Right lobe of liver (tissue), 6 donors: ENCODE measurements around the gene C1orf87. TPM values are rescaled to one million over a fixed set of nuclear protein-coding genes. Genes with fewer than 3 reads are reported as not detected.

Source experiments
- ATAC-seq, 4 donors: fragments of 200-7000 bp; cut with Tn5 transposase; one replicate each; pipeline ENCODE4 v1.9.1; 2020; ENCODE audit warnings: mild to moderate bottlenecking in 4 of 4, moderate library complexity in 4 of 4
- DNase-seq, 3 donors: peaks; one replicate each; pipeline ENCODE4 v3.0.0-alpha.2; 2020
- H3K27ac ChIP-seq, 3 donors: fragments of 200-600 bp; one replicate each; pipeline ENCODE4 v1.8.0; 2022
- H3K27me3 ChIP-seq, 2 donors: fragments of 200-600 bp; one replicate each; pipeline ENCODE4 v1.8.0; 2022
- H3K36me3 ChIP-seq, 4 donors: fragments of 200-600 bp; sonication (generic) in 1 of 4; one replicate each; pipeline versions ENCODE4 v1.5.1 to v1.8.0; 2017 to 2022; ENCODE audit warnings: control low read depth in 1 of 4
- H3K4me1 ChIP-seq, 4 donors: fragments of 200-600 bp; sonication (generic) in 1 of 4; one replicate each; pipeline versions ENCODE4 v1.5.1 to v1.8.0; 2017 to 2022; ENCODE audit warnings: control low read depth in 1 of 4
- H3K4me3 ChIP-seq, 3 donors: fragments of 200-600 bp; one replicate each; pipeline ENCODE4 v1.8.0; 2022
- H3K9me3 ChIP-seq, 4 donors: fragments of 200-600 bp; sonication (generic) in 1 of 4; one replicate each; pipeline versions ENCODE4 v1.5.1 to v1.8.0; 2017 to 2022; ENCODE audit warnings: control low read depth in 1 of 4
- POLR2A ChIP-seq: fragments of 450-650 bp; IDR thresholded peaks from one replicate; pipeline ENCODE4 v1.6.1; 2017; ENCODE audit warnings: antibody characterized with exemption, mild to moderate bottlenecking
- WGBS: methylation state at CpG from one replicate; pipeline ENCODE4 v1.1.6; 2018; ENCODE audit warnings: low coverage, low lambda C conversion rate; ENCODE audit not compliant: insufficient coverage; ENCODE audit errors: missing lambda C conversion rate; 5-methylcytosine and 5-hydroxymethylcytosine counted together
- intact Hi-C, 2 donors: fragments of 100-400 bp; cut with DNase I; formaldehyde crosslinking; loops; one replicate each; pipeline versions ENCODE4 v1.11.2 to v1.14.1; 2022
- total RNA-seq, 6 experiments: library from RNA; depleted of rRNA in 2 of 6; stranded (reverse); fragments of >200 nt in 2 of 6; fragmentation: NEBNext Ultra II Directional in 3 of 6; extraction: Animal tissue kit (Norgen Biotek cat#: 25700) in 3 of 6; gene quantifications; one replicate each; pipeline versions ENCODE4 v1.1.0 to v1.2.4, GENCODE V29; 2016 to 2023
- TF ChIP-seq, protein P1 (sequence below), 4 donors: fragments of 200-600 bp in 3 of 4; fragments of 450-650 bp in 1 of 4; IDR thresholded peaks; one replicate each; pipeline versions ENCODE4 v1.5.1 to v1.8.0; 2016 to 2022; ENCODE audit warnings: antibody characterized with exemption in 4 of 4, mild to moderate bottlenecking in 2 of 4
- donor health status: DM: no; HTN: yes; CAD: no.
- donor health status: DM: no; HTN: no; CAD: no.
- donor health status: DM: no; HTN: no; CAD: no.
- donor health status: DM: no; HTN: yes; CAD: no.
- donor health status: DM: no; HTN: yes; CAD: no.

Gene C1orf87
- total RNA-seq, 6 experiments from 2014 or later: not detected

DNA sequence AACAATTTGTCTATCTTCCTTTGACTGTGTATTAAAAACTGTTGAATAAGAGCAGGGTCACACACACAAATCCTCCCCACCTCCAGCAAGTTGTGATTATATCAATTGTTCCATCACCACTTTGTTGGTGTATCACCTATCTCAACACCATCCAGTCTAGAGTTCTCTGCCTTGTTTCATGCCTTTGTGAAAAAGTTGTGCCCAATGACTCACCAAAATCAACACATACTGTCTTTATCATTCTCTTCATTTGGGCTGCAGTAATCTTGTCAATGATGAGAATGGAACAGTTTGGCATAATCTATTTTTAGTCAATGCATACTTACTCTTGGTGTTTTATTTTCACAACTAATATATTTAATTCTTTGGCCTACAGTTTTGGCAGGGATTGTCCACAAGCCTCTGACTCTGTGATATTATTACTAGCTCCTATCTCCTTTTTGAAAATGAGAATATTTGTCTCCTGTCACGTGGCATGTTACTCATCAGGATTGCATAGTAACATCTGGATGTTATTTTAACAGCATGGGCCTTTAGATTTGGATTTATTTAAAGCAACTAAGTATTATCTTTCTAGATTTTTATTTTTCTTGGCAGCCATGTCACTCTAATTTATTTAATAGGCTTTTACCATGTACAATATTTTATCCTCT, 5.1 kb downstream of the C1orf87 start:
- ATAC-seq (no peak), DNase-seq (no peak)
- TF ChIP-seq, protein P1, sequence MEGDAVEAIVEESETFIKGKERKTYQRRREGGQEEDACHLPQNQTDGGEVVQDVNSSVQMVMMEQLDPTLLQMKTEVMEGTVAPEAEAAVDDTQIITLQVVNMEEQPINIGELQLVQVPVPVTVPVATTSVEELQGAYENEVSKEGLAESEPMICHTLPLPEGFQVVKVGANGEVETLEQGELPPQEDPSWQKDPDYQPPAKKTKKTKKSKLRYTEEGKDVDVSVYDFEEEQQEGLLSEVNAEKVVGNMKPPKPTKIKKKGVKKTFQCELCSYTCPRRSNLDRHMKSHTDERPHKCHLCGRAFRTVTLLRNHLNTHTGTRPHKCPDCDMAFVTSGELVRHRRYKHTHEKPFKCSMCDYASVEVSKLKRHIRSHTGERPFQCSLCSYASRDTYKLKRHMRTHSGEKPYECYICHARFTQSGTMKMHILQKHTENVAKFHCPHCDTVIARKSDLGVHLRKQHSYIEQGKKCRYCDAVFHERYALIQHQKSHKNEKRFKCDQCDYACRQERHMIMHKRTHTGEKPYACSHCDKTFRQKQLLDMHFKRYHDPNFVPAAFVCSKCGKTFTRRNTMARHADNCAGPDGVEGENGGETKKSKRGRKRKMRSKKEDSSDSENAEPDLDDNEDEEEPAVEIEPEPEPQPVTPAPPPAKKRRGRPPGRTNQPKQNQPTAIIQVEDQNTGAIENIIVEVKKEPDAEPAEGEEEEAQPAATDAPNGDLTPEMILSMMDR (IDR thresholded peaks at IDR 0.05): no peak
- no peak for TF ChIP-seq POLR2A
- Histone ChIP-seq H3K27ac (no peak overlapping the region), H3K36me3 (no peaks in the 10 kb centered on the region), H3K4me3 (no peak overlapping the region), H3K4me1 (no peaks in the 10 kb centered on the region), H3K27me3 (no peaks in the 10 kb centered on the region), H3K9me3 (no peaks in the 10 kb centered on the region)
- intact Hi-C loops: no loop called here
- 69% methylated on average over 1 of the region's 1 CpG for WGBS

DNA sequence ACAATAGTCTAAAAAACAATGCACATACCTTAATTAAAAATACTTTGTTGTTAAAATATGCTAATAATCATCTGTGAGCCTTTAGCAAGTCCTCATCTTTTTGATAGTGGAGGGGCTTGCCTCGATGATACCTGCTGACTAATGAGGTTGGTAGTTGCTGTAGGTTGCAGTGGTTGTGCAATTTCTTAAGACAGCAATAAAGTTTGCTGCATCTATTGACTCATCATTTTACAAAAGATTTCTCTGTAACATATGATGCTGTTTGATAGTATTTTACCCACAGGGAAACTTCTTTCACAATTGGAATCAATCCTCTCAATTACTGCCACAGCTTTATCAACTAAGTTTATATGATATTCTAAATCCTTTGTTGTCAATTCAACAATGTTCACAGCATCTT, 7.6 kb downstream of the C1orf87 start:
- Histone ChIP-seq H3K27me3 (no peaks in the 10 kb centered on the region), H3K4me3 (no peak overlapping the region), H3K4me1 (no peaks in the 10 kb centered on the region), H3K27ac (no peak overlapping the region), H3K9me3 (no peaks in the 10 kb centered on the region), H3K36me3 (no peaks in the 10 kb centered on the region)
- no peak for TF ChIP-seq POLR2A
- TF ChIP-seq, protein P1 (IDR thresholded peaks at IDR 0.05): no peak
- intact Hi-C loops: no loop called here
- DNase-seq (no peak), ATAC-seq (no peak)
- WGBS: 30% methylated on average over 1 of the region's 1 CpG

DNA sequence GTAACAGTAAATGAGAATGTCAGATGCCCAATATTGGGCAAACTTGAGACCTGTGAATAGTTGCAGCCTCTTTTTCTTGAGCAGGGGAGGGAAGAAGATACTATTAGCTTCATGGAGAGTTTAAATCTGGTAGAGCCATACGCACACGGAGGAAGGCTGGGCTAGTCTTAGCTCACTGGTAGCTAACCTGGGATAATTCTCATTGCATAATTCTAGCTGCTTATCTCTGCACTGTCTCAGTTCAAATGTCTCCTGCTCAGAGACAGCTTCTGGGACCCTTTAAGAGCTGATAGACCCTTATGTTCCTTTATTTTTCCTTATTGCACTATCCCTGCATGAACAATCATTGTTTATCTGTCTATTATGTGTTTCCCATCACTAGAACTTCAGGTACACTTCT, 8.4 kb downstream of the C1orf87 start:
- DNase-seq (no peak), ATAC-seq (no peak)
- Histone ChIP-seq H3K4me1 (no peaks in the 10 kb centered on the region), H3K36me3 (no peaks in the 10 kb centered on the region), H3K27ac (no peak overlapping the region), H3K9me3 (no peaks in the 10 kb centered on the region), H3K27me3 (no peaks in the 10 kb centered on the region), H3K4me3 (no peak overlapping the region)
- intact Hi-C loops: no loop called here
- no peak for TF ChIP-seq POLR2A
- TF ChIP-seq, protein P1 (IDR thresholded peaks at IDR 0.05): no peak
- 42% methylated on average over 2 of the region's 2 CpGs for WGBS

DNA sequence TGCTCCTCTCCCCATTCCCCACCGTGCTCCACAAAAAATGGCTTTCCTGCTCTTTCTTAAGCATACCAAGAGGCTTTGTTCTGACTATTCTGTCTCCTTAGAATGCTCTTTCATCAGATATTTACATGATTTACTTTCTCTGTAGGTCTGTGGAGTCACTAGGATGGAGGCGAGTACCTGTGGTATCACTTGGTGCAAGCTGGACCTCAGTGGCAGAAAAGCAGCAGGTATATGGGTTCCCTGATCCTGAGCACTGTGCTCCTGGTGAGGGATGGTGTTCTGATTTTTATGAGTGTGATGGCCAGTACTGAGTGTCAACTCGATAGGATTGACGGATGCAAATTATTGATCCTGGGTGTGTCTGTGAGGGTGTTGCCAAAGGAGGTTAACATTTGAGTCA, 10.0 kb downstream of the C1orf87 start:
- no peaks in the 10 kb centered on the region for H3K36me3 ChIP-seq
- no peaks in the 10 kb centered on the region for H3K4me1 ChIP-seq
- H3K9me3 ChIP-seq: no peaks in the 10 kb centered on the region
- TF ChIP-seq, protein P1 (IDR thresholded peaks at IDR 0.05): no peak
- no peak for TF ChIP-seq POLR2A
- no peaks in the 10 kb centered on the region for H3K27me3 ChIP-seq
- H3K27ac ChIP-seq: no peak overlapping the region
- DNase-seq (no peak), ATAC-seq (no peak)
- H3K4me3 ChIP-seq: no peak overlapping the region
- intact Hi-C loops: no loop called here
- WGBS: 83% methylated on average over 4 of the region's 4 CpGs

DNA sequence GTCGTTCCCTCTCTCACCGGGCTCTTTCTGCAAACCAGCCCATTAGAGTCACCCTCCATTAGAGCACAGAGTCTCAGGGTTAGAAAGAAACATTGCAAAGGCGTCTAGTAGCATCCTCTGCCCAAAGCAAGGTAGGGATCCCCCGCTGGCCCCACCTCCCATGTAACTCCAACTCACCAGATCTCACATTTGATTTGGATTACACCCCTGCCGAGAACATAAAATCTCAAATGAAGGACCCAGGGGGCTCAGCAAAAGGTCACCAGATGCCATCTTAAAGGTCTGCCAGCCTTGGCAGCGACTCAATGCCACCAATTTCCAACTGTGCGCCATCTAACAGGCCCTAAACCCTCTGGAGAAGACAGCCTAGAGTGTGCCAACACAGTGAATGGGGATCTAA, 14.1 kb downstream of the C1orf87 start:
- no peaks in the 10 kb centered on the region for H3K27me3 ChIP-seq
- no peaks in the 10 kb centered on the region for H3K9me3 ChIP-seq
- DNase-seq: no peak
- H3K4me1 ChIP-seq: no peaks in the 10 kb centered on the region
- intact Hi-C loops: no loop called here
- no peak for ATAC-seq
- H3K27ac ChIP-seq: no peak overlapping the region
- 65% methylated on average over 6 of the region's 7 CpGs for WGBS
- H3K36me3 ChIP-seq: no peaks in the 10 kb centered on the region
- TF ChIP-seq, protein P1 (IDR thresholded peaks at IDR 0.05): no peak
- TF ChIP-seq POLR2A: no peak
- H3K4me3 ChIP-seq: no peak overlapping the region
